ENCODE measurements around the gene QKI.
A peak's percentile ranks its signal among the peaks of the same experiment; 100 is the strongest.
"Not testable (repeated sequence)": the region's sequence is repeated elsewhere in the genome, so short reads cannot be mapped to it uniquely, and the experiment has no call there.

Gene QKI

GRCh38 chr6:163414117-163414945, at the start of gene QKI:
QKI (plus strand) TSS chr6:163414718; CDS start chr6:163415194, 476 bp downstream.
- peak; percentile 59 for DNase-seq

GRCh38 chr6:163366288-163366687, 48.2 kb upstream of the QKI start:
- no peak for DNase-seq

DNA sequence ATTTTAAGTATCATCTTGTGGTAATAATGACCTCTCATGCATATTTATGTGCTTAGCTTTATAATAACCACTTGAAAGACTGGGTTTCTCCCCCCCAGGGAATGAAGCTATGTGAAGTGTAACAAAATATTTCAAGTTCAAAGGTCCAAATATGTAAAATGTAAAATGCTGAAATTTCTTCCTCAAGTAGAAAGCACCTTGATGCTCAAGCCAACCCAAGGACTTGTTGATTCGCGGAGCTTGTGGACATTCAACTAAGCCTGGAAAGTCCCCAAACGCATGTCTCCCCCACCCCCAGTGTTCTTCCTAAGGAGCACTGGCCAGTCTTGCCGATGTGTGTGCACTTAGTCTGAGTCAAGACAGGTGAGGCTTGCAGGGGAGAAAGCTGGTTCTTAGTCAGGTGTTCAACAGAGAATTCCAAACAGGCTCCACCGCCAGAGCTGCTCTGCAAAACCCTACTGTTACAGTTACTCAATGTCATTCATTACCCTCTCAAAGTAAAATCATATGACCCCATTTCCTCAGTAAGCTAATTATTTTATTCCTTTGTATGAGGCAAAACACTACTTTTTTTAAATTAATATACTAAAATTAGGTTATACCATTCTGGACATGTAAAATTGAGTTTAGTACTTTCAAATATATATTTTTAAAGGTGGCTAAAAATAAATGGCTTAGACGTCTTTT, 46.9 kb upstream of the QKI start:
- no peak for DNase-seq

DNA sequence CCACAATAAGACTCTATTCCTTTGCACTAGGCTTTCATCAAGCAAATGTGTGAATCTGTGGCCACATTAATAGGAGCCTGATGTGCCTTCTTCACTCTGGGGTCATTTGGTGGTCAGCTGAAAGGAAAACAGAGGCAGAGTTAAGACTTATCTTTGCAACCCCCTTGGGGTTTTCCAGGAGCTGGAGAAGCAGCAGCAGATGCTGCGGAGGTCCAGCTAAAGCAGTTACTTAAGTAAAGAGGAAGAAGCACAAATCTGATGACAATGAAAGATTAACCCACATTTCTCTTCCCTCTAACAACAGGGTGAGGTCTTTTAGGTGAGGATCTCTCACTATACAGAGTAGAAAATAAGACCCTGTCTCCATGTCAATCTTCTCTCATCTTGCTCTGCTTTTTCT, 45.4 kb upstream of the QKI start:
- peak; percentile 38 for DNase-seq

DNA sequence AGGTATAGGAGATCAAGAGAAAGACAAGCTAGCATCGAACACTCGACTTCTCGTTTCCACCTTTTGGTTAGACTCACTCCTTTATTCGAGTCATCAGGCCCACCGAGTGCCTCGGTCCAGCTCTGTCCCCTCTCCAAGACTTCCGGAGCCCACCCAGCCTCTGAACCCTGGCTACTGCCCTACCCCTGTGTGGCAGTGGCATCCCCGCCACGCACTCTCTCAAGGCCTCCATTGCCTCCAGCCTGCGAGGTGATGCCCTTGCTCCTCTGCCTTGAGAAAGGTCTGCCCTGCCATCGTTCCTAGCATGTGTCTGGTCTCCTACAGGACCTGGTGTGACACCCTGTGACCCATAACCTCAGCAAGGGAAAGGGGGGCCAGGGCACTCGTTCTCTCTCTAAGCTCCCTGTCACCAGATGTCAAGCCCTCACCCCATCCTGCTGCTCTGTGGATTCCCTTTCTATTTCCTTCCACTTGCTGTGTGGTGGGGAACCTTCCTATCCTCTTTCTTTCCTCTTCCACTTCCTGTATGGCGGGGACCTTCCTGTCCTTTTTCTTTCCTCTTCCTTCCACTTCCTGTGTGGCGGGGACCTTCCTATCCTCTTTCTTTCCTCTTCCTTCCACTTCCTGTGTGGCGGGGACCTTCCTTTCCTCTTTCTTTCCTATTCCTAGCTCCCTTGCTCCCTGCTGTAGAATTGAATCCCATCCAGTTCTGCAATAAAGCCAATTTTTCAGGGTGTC, 44.7 kb upstream of the QKI start:
- no peak for DNase-seq

DNA sequence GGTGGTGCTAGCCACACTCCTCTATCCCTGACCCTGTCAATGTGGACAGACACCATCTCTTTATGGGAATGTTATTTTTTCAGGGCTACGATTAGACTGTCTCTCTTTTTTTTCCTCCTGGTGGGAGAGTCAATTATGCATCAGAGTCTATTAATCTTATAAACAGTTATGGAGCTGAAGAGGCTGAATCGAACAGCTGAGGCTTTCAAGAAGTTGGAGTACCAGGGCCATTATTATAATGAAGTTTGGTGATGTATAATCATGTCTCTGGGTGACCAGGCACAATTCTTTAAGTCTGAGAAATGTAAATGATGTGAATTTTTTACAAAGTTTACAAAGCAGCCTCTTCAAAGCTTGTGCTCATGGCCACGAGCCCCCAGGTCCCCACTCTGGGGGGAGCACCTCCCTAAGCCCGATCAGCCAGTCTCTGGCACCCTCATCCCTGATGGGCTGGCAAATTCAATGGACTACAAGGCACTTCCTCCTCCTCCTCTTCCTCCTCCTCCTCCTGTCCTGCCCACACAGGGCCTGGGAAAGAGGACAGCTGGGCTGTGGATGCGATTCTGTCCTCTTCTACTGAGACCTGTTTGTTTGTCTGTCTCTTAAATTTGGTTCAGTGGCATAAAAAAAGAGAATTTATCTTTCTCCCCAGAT, 43.9 kb upstream of the QKI start:
- DNase-seq, result no peak

- DNase-seq, result no peak
These were observed 43.4 kb upstream of the QKI start for GRCh38 chr6:163371129-163371528.

DNA sequence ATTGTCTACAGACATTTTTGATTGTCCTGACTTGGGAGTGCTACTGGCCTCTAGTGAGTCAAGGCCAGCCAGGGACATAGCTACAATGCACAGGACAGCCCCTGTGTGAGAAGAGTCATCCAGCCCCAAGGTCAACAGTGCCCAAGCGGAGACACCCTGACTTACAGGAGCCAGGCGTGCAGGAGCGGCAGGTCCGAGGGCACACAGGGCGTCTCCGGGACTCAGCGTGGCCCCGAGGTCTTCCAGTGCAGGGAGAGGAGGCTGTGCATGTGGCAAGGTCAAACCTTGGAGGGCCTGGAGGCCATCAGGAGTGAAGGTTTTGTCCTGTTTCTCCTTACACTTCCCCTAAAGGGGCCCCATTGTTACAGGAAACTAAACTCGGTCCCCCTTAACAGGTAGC, 41.3 kb upstream of the QKI start:
- no peak for DNase-seq

- DNase-seq, result no peak
These were observed 39.2 kb upstream of the QKI start for GRCh38 chr6:163375361-163375760.

GRCh38 chr6:163376187-163376586, 38.3 kb upstream of the QKI start:
- no peak for DNase-seq

DNA sequence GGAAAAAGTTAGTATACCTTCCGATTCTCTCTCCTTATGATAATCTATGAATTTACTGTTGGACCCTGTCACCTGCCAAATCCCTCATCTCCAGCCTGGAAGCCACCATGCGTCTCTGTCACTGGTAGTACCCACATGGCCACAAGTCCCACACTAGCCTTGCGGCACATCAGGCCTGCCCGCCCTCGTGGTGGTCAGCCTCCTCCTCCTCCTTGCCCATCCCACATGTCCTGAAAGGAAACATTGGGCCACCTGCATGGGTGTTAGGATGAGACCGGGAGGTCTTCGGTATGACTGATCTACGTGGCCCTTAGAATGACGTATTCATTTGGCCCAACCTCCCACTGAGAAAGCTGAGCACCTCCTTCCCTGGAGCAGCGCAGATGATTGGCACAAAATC, 37.0 kb upstream of the QKI start:
- DNase-seq, result no peak

DNA sequence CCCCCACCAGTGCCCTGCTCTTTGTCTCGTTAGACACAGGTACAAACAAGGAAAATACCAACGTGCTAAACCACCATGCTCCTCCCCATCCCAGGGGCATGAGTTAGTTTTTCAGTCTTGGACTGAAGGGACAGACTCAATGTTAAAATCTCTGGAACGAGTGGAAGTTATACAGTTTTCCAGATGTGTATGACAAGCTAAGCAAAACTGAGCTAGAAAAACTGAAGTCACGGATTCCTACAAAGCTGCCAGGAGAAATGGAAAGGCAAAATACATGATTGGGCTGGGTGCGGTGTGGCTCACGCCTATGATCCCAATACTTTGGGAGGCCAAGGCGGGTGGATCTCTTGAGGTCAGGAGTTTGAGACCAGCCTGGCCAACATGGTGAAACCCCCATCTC, 34.3 kb upstream of the QKI start:
- no peak for DNase-seq

DNA sequence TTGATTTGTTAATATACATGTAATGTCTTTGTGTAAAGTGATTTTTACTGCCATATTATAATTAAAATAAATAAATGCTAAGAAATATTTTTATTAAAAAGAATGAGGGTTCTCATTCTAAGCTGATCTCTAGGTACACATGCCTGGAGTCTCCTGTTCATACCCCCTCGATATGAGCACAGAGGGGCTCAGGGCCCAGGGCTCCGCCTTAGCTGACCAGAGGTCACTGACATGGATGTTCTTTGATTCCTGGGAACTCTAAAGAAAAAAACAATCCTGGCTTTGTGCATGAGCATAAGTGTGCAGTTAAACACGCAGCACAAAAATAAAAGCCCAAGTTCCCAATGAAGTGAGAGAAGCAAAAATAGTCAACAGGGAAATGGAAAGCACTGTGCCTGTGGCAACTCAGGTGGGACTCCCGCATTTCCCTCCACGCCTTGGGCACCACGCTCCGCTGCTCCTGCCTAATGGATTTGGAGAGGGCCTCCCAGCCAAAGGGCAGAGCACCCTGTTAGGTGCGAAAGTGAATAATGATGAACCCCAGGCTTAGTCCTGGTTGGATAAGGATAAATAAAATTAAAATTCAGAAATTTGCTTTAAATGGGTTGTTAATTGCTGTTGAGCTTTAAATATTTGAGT, 33.3 kb upstream of the QKI start:
- DNase-seq, result no peak

DNA sequence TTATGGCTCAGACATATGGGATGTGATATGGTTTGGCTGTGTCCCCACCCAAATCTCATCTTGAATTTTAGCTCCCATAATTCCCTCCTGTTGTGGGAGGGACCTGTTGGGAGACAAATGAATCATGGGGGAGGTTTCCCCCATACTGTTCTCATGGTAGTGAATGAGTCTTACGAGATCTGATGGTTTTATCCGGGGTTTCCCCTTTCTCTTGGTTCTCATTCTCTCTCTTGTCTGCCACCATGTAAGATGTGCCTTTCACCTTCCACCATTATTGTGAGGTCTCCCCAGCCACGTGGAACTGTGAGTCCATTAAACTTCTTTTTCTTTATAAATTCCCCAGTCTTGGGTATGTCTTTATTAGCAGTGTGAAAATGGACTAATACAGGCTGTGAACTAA, 31.1 kb upstream of the QKI start:
- not testable (repeated sequence) for DNase-seq

DNA sequence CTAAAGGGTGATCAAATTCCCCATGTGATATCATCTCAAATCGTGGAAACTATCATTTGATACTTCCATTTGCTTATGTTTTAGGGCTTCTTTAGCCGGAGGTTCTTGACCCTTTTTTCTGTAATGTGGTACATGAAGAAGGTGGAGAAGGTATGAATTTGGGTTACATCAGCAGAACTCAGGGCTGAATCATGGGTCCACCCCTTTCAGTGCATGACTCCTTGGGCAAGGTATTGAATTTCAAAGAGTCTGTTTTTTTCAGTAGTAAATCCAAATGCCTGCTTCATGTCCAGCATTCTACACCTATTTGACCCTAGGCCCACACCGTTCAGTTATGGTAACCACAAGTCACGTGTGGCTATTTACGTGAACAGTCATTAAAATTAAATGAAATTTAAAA, 30.6 kb upstream of the QKI start:
- no peak for DNase-seq

- peak; percentile 67 for DNase-seq
These were observed 30.0 kb upstream of the QKI start for GRCh38 chr6:163384510-163384909.

- DNase-seq, result not testable (repeated sequence)
These were observed 29.0 kb upstream of the QKI start for GRCh38 chr6:163385503-163385902.

DNA sequence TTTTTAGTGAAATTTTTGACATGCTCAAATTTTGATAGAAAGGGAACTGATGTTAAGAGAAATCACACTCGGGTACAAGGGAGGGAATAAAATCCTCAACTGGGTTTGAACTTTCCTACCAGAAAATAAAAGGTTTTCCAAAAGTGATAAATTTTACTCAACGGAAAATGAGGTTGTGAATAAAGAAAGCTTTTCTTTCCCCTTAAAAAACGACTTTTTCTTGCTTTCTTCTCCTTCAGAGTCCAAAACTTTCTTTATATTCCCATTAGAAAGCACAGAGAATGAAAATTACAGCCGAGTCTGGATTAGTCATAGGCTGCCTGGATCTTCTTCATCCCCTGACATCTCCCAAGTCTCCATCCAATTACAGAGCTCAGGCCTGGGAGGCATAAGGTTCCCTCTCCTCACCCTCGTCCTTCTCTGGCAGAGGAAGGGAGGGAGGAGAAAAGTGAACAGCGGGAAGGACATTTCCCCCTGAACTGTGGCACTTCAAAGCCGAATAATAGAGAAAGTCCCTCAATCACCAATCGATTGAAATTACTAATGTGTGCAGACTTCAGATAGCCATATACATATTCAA, 28.1 kb upstream of the QKI start:
- DNase-seq, result no peak

DNA sequence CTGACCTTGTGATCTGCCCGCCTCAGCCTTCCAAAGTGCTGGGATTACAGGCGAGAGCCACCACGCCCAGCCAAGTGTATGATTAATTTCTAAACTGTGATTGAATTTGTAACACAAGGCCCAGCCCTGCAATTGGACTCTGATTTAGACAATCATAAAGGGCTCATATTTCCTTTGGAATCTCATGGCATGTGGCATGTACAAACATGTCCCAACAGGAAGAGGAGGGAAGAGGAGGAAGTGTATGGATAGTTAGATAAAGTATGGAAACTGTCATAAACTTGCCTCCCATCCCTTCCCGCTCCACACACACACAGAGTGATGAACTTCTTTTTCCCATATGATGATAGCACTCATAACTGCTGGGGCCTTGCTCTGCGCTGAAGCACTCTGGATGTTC, 27.2 kb upstream of the QKI start:
- no peak for DNase-seq

DNA sequence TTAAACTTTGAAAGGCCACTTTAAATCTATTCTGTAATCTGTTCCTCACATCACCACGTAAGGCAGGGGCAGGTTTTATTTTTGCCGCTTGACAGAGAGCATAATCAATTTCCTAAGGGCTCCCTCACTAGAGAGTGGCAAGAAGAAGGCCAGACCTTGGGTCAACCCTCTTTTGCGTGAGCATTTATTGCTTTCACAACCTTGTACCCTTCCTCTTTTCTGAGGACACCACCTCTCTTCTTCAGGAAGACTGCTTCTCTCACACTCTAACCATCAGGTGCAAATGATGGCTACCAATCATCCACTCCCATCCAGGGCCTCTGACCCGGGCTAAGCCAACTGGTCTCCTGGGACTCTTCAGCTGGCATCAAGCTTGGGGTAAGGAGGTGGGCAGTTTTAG, 25.2 kb upstream of the QKI start:
- DNase-seq, result peak; percentile 14

- peak; percentile 22 for DNase-seq
These were observed 23.7 kb upstream of the QKI start for GRCh38 chr6:163390770-163391169.

GRCh38 chr6:163391985-163392384, 22.5 kb upstream of the QKI start:
- DNase-seq, result no peak

All from MV-4-11 (cell line).